ENCODE data around the gene ACAN.

- TF ChIP-seq POLR2AphosphoS5 (IDR thresholded peaks at IDR 0.05; ENCODE audit: low read depth, low read length) (no peak), TAF1 (IDR thresholded peaks at IDR 0.05; ENCODE audit: borderline replicate concordance, insufficient read depth, low read length) (no peak), REST (IDR thresholded peaks at IDR 0.05; ENCODE audit: insufficient read depth in 1 of 2, low read depth in 2 of 2, low read length in 2 of 2) (no peak)
These were observed 101.5 kb downstream of the ACAN start for GRCh38 chr15:88904624-88905327.

Data from PFSK-1 (cell line).